NCI-H1417 treated with DMSO at 0.1 percent for 48 hours (cell line): ENCODE results near the gene APOB.

Experiments
- DNase-seq: peaks from one replicate; lab custom pipeline; 2025; lab: John Stamatoyannopoulos, UW

Gene APOB

GRCh38 chr2:21019000-21019677 is 24.7 kb downstream of the APOB start:
- DNase-seq: no peak

GRCh38 chr2:21018290-21018689 is 25.6 kb downstream of the APOB start:
- no peak for DNase-seq

- DNase-seq: no peak
Observed at GRCh38 chr2:21017748-21018276, 26.1 kb downstream of the APOB start.

GRCh38 chr2:21015281-21015645 is 28.6 kb downstream of the APOB start:
- DNase-seq: no peak

GRCh38 chr2:21014364-21015280 is 29.3 kb downstream of the APOB start:
- DNase-seq: no peak

GRCh38 chr2:21013043-21013816 is 30.6 kb downstream of the APOB start:
- no peak for DNase-seq

- DNase-seq: no peak
Observed at GRCh38 chr2:21012557-21012937, 31.3 kb downstream of the APOB start.

- no peak for DNase-seq
Observed at GRCh38 chr2:21011876-21012556, 31.9 kb downstream of the APOB start.

GRCh38 chr2:21011453-21011852 is 32.4 kb downstream of the APOB start:
- DNase-seq: no peak

GRCh38 chr2:21010813-21011439 is 32.9 kb downstream of the APOB start:
- no peak for DNase-seq

GRCh38 chr2:21009662-21010225 is 34.1 kb downstream of the APOB start:
- DNase-seq: no peak

- DNase-seq: no peak
Observed at GRCh38 chr2:21008790-21009661, 34.8 kb downstream of the APOB start.

- DNase-seq: no peak
Observed at GRCh38 chr2:21008014-21008789, 35.7 kb downstream of the APOB start.

- no peak for DNase-seq
Observed at GRCh38 chr2:21007129-21008013, 36.5 kb downstream of the APOB start.

- no peak for DNase-seq
Observed at GRCh38 chr2:21006423-21007128, 37.3 kb downstream of the APOB start.

- no peak for DNase-seq
Observed at GRCh38 chr2:21005700-21006422, 38.0 kb downstream of the APOB start.
